Fibroblast of peridontal ligament (primary cell): ENCODE measurements around the gene AQP5.
"Not testable (repeated sequence)": the region's sequence is repeated elsewhere in the genome, so short reads cannot be mapped to it uniquely, and the experiment has no call there.

Source experiments
- DNase-seq: peaks from one replicate; pipeline ENCODE4 v3.0.0-alpha.2; 2010; ENCODE audit errors: extremely low read depth

AQP5 gene

GRCh38 chr12:49980501-49981349, 19.1 kb downstream of the AQP5 start:
- DNase-seq, result no peak

- DNase-seq, result no peak
Measured at GRCh38 chr12:49982246-49983087, 20.8 kb downstream of the AQP5 start.

- DNase-seq, result peak; percentile 86
Measured at GRCh38 chr12:49983892-49984291, 22.2 kb downstream of the AQP5 start.

- no peak for DNase-seq
Measured at GRCh38 chr12:49984476-49985359, 23.0 kb downstream of the AQP5 start.

- DNase-seq, result peak; percentile 33
Measured at GRCh38 chr12:49985981-49986380, 24.3 kb downstream of the AQP5 start.

- DNase-seq, result not testable (repeated sequence)
Measured at GRCh38 chr12:49986476-49986875, 24.8 kb downstream of the AQP5 start.

- no peak for DNase-seq
Measured at GRCh38 chr12:49987625-49988303, 26.1 kb downstream of the AQP5 start.

GRCh38 chr12:49989400-49989799, 27.7 kb downstream of the AQP5 start:
- not testable (repeated sequence) for DNase-seq

- DNase-seq, result peak; percentile 77
Measured at GRCh38 chr12:49990273-49990672, 28.6 kb downstream of the AQP5 start.

GRCh38 chr12:49998453-49998852, 36.8 kb downstream of the AQP5 start:
- DNase-seq, result no peak

- DNase-seq, result peak; percentile 84
Measured at GRCh38 chr12:50003595-50003994, 41.9 kb downstream of the AQP5 start.

- DNase-seq, result peak; percentile 52
Measured at GRCh38 chr12:50004696-50005095, 43.0 kb downstream of the AQP5 start.

GRCh38 chr12:50005175-50005574, 43.5 kb downstream of the AQP5 start:
- DNase-seq, result no peak

- DNase-seq, result no peak
Measured at GRCh38 chr12:50006280-50006679, 44.6 kb downstream of the AQP5 start.

GRCh38 chr12:50006754-50007442, 45.2 kb downstream of the AQP5 start:
- DNase-seq, result no peak

- no peak for DNase-seq
Measured at GRCh38 chr12:50013361-50014147, 51.9 kb downstream of the AQP5 start.

- DNase-seq, result no peak
Measured at GRCh38 chr12:50014342-50014741, 52.7 kb downstream of the AQP5 start.
